ENCODE measurements around the gene PICALM. TPM values are rescaled to one million over a fixed set of nuclear protein-coding genes. Genes with fewer than 3 reads are reported as not detected.
A peak's percentile ranks its signal among the peaks of the same experiment; 100 is the strongest.
"Not testable (repeated sequence)": the region's sequence is repeated elsewhere in the genome, so short reads cannot be mapped to it uniquely, and the experiment has no call there.

PICALM gene
- total RNA-seq, 4 donors from 2014 or later, result 164 to 386 (median 189) TPM

GRCh38 chr11:85937835-85938234 is 131.0 kb downstream of the PICALM start:
- Histone ChIP-seq H3K9me3 (no peaks in the 10 kb centered on the region), H3K4me1 (no peaks in the 10 kb centered on the region), H3K36me3 (no peaks in the 10 kb centered on the region), H3K27me3 (peaks cover 3% of the 10 kb centered on the region), H3K27ac (no peak overlapping the region), H3K4me3 (no peak overlapping the region)
- no peak for DNase-seq (ENCODE audit: low spot score in 2 of 2)
- no peak for TF ChIP-seq CTCF (IDR thresholded peaks at IDR 0.05)
- no peak for TF ChIP-seq EP300 (IDR thresholded peaks at IDR 0.05)
- no peak for TF ChIP-seq POLR2AphosphoS5 (IDR thresholded peaks at IDR 0.05)
- no peak for TF ChIP-seq POLR2A (IDR thresholded peaks at IDR 0.05)
- 94% methylated on average over 1 of the region's 1 CpG for WGBS

GRCh38 chr11:85935751-85936150 is 133.1 kb downstream of the PICALM start:
- 97% methylated on average over 10 of the region's 10 CpGs for WGBS
- no peaks in the 10 kb centered on the region for H3K36me3 ChIP-seq
- DNase-seq (ENCODE audit: low spot score in 2 of 2), result no peak
- TF ChIP-seq EP300 (IDR thresholded peaks at IDR 0.05), result no peak
- TF ChIP-seq POLR2A (IDR thresholded peaks at IDR 0.05), result no peak
- TF ChIP-seq CTCF (IDR thresholded peaks at IDR 0.05), result no peak
- no peak for TF ChIP-seq POLR2AphosphoS5 (IDR thresholded peaks at IDR 0.05)
- H3K27ac ChIP-seq, result no peak overlapping the region
- no peaks in the 10 kb centered on the region for H3K4me1 ChIP-seq
- no peaks in the 10 kb centered on the region for H3K9me3 ChIP-seq
- H3K4me3 ChIP-seq, result no peak overlapping the region
- H3K27me3 ChIP-seq, result peaks cover 3% of the 10 kb centered on the region

- DNase-seq (ENCODE audit: low spot score in 2 of 2), result no peak
- TF ChIP-seq POLR2A (IDR thresholded peaks at IDR 0.05) (no peak), POLR2AphosphoS5 (IDR thresholded peaks at IDR 0.05) (no peak), CTCF (IDR thresholded peaks at IDR 0.05) (no peak), EP300 (IDR thresholded peaks at IDR 0.05) (no peak)
- 53% methylated on average over 13 of the region's 47 CpGs for WGBS
- H3K27me3 ChIP-seq, result peaks cover 3% of the 10 kb centered on the region
- H3K36me3 ChIP-seq, result no peaks in the 10 kb centered on the region
- no peaks in the 10 kb centered on the region for H3K9me3 ChIP-seq
- no peak overlapping the region for H3K27ac ChIP-seq
- H3K4me1 ChIP-seq, result no peaks in the 10 kb centered on the region
- H3K4me3 ChIP-seq, result peak overlapping the region; percentile 19
These were observed 134.2 kb downstream of the PICALM start for GRCh38 chr11:85934596-85935169.

- TF ChIP-seq CTCF (IDR thresholded peaks at IDR 0.05) (no peak), EP300 (IDR thresholded peaks at IDR 0.05) (no peak), POLR2AphosphoS5 (IDR thresholded peaks at IDR 0.05) (no peak), POLR2A (IDR thresholded peaks at IDR 0.05) (no peak)
- Histone ChIP-seq H3K36me3 (no peaks in the 10 kb centered on the region), H3K27ac (no peak overlapping the region), H3K27me3 (peaks cover 3% of the 10 kb centered on the region), H3K9me3 (peaks cover 4% of the 10 kb centered on the region), H3K4me1 (no peaks in the 10 kb centered on the region), H3K4me3 (no peak overlapping the region)
- no peak for DNase-seq (ENCODE audit: low spot score in 2 of 2)
- 93% methylated on average over 11 of the region's 11 CpGs for WGBS
These were observed 138.0 kb downstream of the PICALM start for GRCh38 chr11:85930879-85931366.

GRCh38 chr11:85926653-85927214 is 142.2 kb downstream of the PICALM start:
- DNase-seq (ENCODE audit: low spot score in 2 of 2); H3K4me1 ChIP-seq; H3K36me3 ChIP-seq; H3K27me3 ChIP-seq; H3K27ac ChIP-seq; H3K9me3 ChIP-seq; H3K4me3 ChIP-seq: not testable (repeated sequence)
- WGBS, result 87% methylated on average over 2 of the region's 2 CpGs

Measured in suprapubic skin (tissue), 4 donors.